ENCODE measurements around the gene TMEM132D. TPM values are rescaled to one million over a fixed set of nuclear protein-coding genes. Genes with fewer than 3 reads are reported as not detected.
A peak's percentile ranks its signal among the peaks of the same experiment; 100 is the strongest.

TMEM132D gene
- polyA plus RNA-seq, 1 experiment: 0.02 TPM

- no peak overlapping the region for H3K4me3 ChIP-seq (ENCODE audit: low read depth, low read length)
- CTCF ChIA-PET: no interaction called here
- no peaks in the 10 kb centered on the region for H3K36me3 ChIP-seq (ENCODE audit: control insufficient read depth, insufficient read depth, low read length)
- DNase-seq (ENCODE audit: low read depth): no peak
- POLR2A ChIA-PET: no interaction called here
- no peak for TF ChIP-seq CTCF (IDR thresholded peaks at IDR 0.05; ENCODE audit: insufficient read depth, low read depth, low read length)
- no peaks in the 10 kb centered on the region for H3K27me3 ChIP-seq (ENCODE audit: control insufficient read depth, insufficient read depth, low read length)
Observed at GRCh38 chr12:129201029-129201428, 702.8 kb downstream of the TMEM132D start.

- H3K36me3 ChIP-seq (ENCODE audit: control insufficient read depth, insufficient read depth, low read length): no peaks in the 10 kb centered on the region
- ChIA-PET POLR2A (no interaction called here), CTCF (no interaction called here)
- no peak for DNase-seq (ENCODE audit: low read depth)
- no peak overlapping the region for H3K4me3 ChIP-seq (ENCODE audit: low read depth, low read length)
- no peak for TF ChIP-seq CTCF (IDR thresholded peaks at IDR 0.05; ENCODE audit: insufficient read depth, low read depth, low read length)
- H3K27me3 ChIP-seq (ENCODE audit: control insufficient read depth, insufficient read depth, low read length): no peaks in the 10 kb centered on the region
Observed at GRCh38 chr12:129200576-129200975, 703.2 kb downstream of the TMEM132D start.

- ChIA-PET POLR2A (no interaction called here), CTCF (no interaction called here)
- no peak for DNase-seq (ENCODE audit: low read depth)
- no peaks in the 10 kb centered on the region for H3K36me3 ChIP-seq (ENCODE audit: control insufficient read depth, insufficient read depth, low read length)
- H3K27me3 ChIP-seq (ENCODE audit: control insufficient read depth, insufficient read depth, low read length): no peaks in the 10 kb centered on the region
- TF ChIP-seq CTCF (IDR thresholded peaks at IDR 0.05; ENCODE audit: insufficient read depth, low read depth, low read length): no peak
- H3K4me3 ChIP-seq (ENCODE audit: low read depth, low read length): no peak overlapping the region
Observed at GRCh38 chr12:129196927-129197326, 706.9 kb downstream of the TMEM132D start.

GRCh38 chr12:129195081-129195480 is 708.7 kb downstream of the TMEM132D start:
- POLR2A ChIA-PET: no interaction called here
- H3K4me3 ChIP-seq (ENCODE audit: low read depth, low read length): no peak overlapping the region
- CTCF ChIA-PET: no interaction called here

GRCh38 chr12:129193263-129193871 is 710.5 kb downstream of the TMEM132D start:
- no peak overlapping the region for H3K4me3 ChIP-seq (ENCODE audit: low read depth, low read length)
- ChIA-PET CTCF (no interaction called here), POLR2A (no interaction called here)
- no peaks in the 10 kb centered on the region for H3K36me3 ChIP-seq (ENCODE audit: control insufficient read depth, insufficient read depth, low read length)
- DNase-seq (ENCODE audit: low read depth): no peak
- TF ChIP-seq CTCF (IDR thresholded peaks at IDR 0.05; ENCODE audit: insufficient read depth, low read depth, low read length): peak; percentile 40
- H3K27me3 ChIP-seq (ENCODE audit: control insufficient read depth, insufficient read depth, low read length): no peaks in the 10 kb centered on the region

More at GRCh38 chr12:129195081-129195480, 708.7 kb downstream of the TMEM132D start:
- no peaks in the 10 kb centered on the region for H3K27me3 ChIP-seq (ENCODE audit: control insufficient read depth, insufficient read depth, low read length)
- TF ChIP-seq CTCF (IDR thresholded peaks at IDR 0.05; ENCODE audit: insufficient read depth, low read depth, low read length): no peak
- no peak for DNase-seq (ENCODE audit: low read depth)
- no peaks in the 10 kb centered on the region for H3K36me3 ChIP-seq (ENCODE audit: control insufficient read depth, insufficient read depth, low read length)
